ENCODE data around the gene TRMT6.

The TRMT6 gene

DNA sequence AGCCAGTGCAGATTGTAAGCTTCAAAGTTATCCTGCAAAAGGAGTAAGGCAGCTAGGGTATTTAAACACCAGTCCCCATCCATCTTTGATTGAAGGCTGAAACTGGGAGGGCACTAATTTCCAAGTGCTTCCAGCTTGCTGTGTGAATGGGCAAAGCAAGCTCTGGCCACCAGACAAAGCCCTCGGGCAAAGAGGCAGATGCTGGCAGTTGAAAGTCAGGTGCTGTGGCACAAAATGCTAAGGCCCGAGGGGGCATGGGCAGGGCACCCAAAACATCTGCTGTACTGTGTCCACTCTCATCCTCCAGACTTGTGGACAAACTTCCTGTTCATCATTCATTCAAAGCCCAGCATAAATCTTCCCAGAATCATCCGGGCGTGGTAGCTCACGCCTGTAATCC is 62.9 kb downstream of the TRMT6 start:
- no peak overlapping the region for H3K27ac ChIP-seq
- TF ChIP-seq, protein P1, sequence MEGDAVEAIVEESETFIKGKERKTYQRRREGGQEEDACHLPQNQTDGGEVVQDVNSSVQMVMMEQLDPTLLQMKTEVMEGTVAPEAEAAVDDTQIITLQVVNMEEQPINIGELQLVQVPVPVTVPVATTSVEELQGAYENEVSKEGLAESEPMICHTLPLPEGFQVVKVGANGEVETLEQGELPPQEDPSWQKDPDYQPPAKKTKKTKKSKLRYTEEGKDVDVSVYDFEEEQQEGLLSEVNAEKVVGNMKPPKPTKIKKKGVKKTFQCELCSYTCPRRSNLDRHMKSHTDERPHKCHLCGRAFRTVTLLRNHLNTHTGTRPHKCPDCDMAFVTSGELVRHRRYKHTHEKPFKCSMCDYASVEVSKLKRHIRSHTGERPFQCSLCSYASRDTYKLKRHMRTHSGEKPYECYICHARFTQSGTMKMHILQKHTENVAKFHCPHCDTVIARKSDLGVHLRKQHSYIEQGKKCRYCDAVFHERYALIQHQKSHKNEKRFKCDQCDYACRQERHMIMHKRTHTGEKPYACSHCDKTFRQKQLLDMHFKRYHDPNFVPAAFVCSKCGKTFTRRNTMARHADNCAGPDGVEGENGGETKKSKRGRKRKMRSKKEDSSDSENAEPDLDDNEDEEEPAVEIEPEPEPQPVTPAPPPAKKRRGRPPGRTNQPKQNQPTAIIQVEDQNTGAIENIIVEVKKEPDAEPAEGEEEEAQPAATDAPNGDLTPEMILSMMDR (conservative IDR thresholded peaks at IDR 0.05), result no peak
